ENCODE measurements around the gene FOXF1. TPM values are rescaled to one million over a fixed set of nuclear protein-coding genes. Genes with fewer than 3 reads are reported as not detected.

The FOXF1 gene
- total RNA-seq, 1 donor from 2014 or later = 31.0 TPM

GRCh38 chr16:86517652-86518258 is 7.4 kb downstream of the FOXF1 start:
- DNase-seq (ENCODE audit: low spot score) = peak; percentile 68

- DNase-seq (ENCODE audit: low spot score) = no peak
Observed at GRCh38 chr16:86519007-86519648, 8.8 kb downstream of the FOXF1 start.

GRCh38 chr16:86519649-86520316 is 9.5 kb downstream of the FOXF1 start:
- DNase-seq (ENCODE audit: low spot score) = no peak

- DNase-seq (ENCODE audit: low spot score) = no peak
Observed at GRCh38 chr16:86520317-86521210, 10.2 kb downstream of the FOXF1 start.

GRCh38 chr16:86521236-86522197 is 11.2 kb downstream of the FOXF1 start:
- DNase-seq (ENCODE audit: low spot score) = no peak

GRCh38 chr16:86522634-86523033 is 12.3 kb downstream of the FOXF1 start:
- no peak for DNase-seq (ENCODE audit: low spot score)

- DNase-seq (ENCODE audit: low spot score) = no peak
Observed at GRCh38 chr16:86523166-86523740, 12.9 kb downstream of the FOXF1 start.

- no peak for DNase-seq (ENCODE audit: low spot score)
Observed at GRCh38 chr16:86524029-86524428, 13.7 kb downstream of the FOXF1 start.

- no peak for DNase-seq (ENCODE audit: low spot score)
Observed at GRCh38 chr16:86525696-86526095, 15.4 kb downstream of the FOXF1 start.

GRCh38 chr16:86527366-86527765 is 17.0 kb downstream of the FOXF1 start:
- no peak for DNase-seq (ENCODE audit: low spot score)

- no peak for DNase-seq (ENCODE audit: low spot score)
Observed at GRCh38 chr16:86528061-86528929, 18.0 kb downstream of the FOXF1 start.

- no peak for DNase-seq (ENCODE audit: low spot score)
Observed at GRCh38 chr16:86529160-86529559, 18.8 kb downstream of the FOXF1 start.

GRCh38 chr16:86530251-86531190 is 20.2 kb downstream of the FOXF1 start:
- DNase-seq (ENCODE audit: low spot score) = no peak

GRCh38 chr16:86531191-86531545 is 20.8 kb downstream of the FOXF1 start:
- peak; percentile 71 for DNase-seq (ENCODE audit: low spot score)

GRCh38 chr16:86531641-86532525 is 21.6 kb downstream of the FOXF1 start:
- no peak for DNase-seq (ENCODE audit: low spot score)

GRCh38 chr16:86532526-86532815 is 22.1 kb downstream of the FOXF1 start:
- no peak for DNase-seq (ENCODE audit: low spot score)

GRCh38 chr16:86533076-86533475 is 22.7 kb downstream of the FOXF1 start:
- DNase-seq (ENCODE audit: low spot score) = no peak
